OCI-LY1 (cell line): ENCODE data around the gene A2M.

Experiments
- H2AFZ ChIP-seq: fragments of 200-600 bp; sonication (generic), shearing (Covaris generic); 2 replicates; pipeline ENCODE4 v1.6.0; 2014; ENCODE audit warnings: antibody characterized with exemption, mild to moderate bottlenecking, low read length
- H3F3A ChIP-seq: fragments of 200-600 bp; sonication (generic), shearing (Covaris generic); 2 replicates; pipeline ENCODE4 v1.6.0; 2014; ENCODE audit warnings: mild to moderate bottlenecking, antibody characterized with exemption, low read length, moderate library complexity; ENCODE audit not compliant: insufficient read depth
- H3K27ac ChIP-seq: fragments of 200-600 bp; sonication (generic); 2 replicates; pipeline ENCODE4 v1.5.1; 2014; ENCODE audit warnings: low read length, mixed run types, mild to moderate bottlenecking, low read depth; ENCODE audit not compliant: poor library complexity, severe bottlenecking
- H3K27me3 ChIP-seq: fragments of 200-600 bp; sonication (generic); 2 replicates; pipeline ENCODE4 v1.6.0; 2014; ENCODE audit warnings: antibody characterized with exemption, mild to moderate bottlenecking, low read length, moderate library complexity; ENCODE audit not compliant: insufficient read depth
- H3K36me3 ChIP-seq: fragments of 200-600 bp; sonication (generic); 2 replicates; pipeline ENCODE4 v1.6.1; 2014; ENCODE audit warnings: mild to moderate bottlenecking, antibody characterized with exemption, low read length, moderate library complexity, mixed read lengths; ENCODE audit not compliant: insufficient read depth
- H3K4me1 ChIP-seq: fragments of 200-600 bp; sonication (generic); 2 replicates; pipeline ENCODE4 v1.5.1; 2014; ENCODE audit warnings: mild to moderate bottlenecking, low read length, moderate library complexity; ENCODE audit not compliant: insufficient read depth, severe bottlenecking
- H3K4me2 ChIP-seq: fragments of 200-600 bp; sonication (generic), shearing (Covaris generic); 2 replicates; pipeline ENCODE4 v1.6.1; 2014; ENCODE audit warnings: low read length
- H3K4me3 ChIP-seq: fragments of 200-600 bp; sonication (generic); 2 replicates; pipeline ENCODE4 v1.5.1; 2014; ENCODE audit warnings: low read length, low read depth, mild to moderate bottlenecking, mixed read lengths; ENCODE audit not compliant: poor library complexity, severe bottlenecking
- H3K79me2 ChIP-seq: fragments of 200-600 bp; shearing (Covaris generic); 2 replicates; pipeline ENCODE4 v1.6.1; 2016; ENCODE audit warnings: mixed run types, low read length, mixed read lengths; ENCODE audit not compliant: insufficient read depth
- H3K9ac ChIP-seq: fragments of 200-600 bp; sonication (generic), shearing (Covaris generic); 2 replicates; pipeline ENCODE4 v1.6.1; 2014; ENCODE audit warnings: mild to moderate bottlenecking, low read length, mixed read lengths
- H3K9me2 ChIP-seq: fragments of 200-600 bp; sonication (generic), shearing (Covaris generic); 2 replicates; pipeline ENCODE4 v1.6.1; 2014; ENCODE audit warnings: low read depth, mild to moderate bottlenecking, low read length, mixed read lengths
- H3K9me3 ChIP-seq: fragments of 200-600 bp; shearing (Covaris generic); 2 replicates; pipeline ENCODE4 v1.6.1; 2014; ENCODE audit warnings: low read length, mixed read lengths
- H4K20me1 ChIP-seq: fragments of 200-600 bp; sonication (generic), shearing (Covaris generic); 2 replicates; pipeline ENCODE4 v1.6.0; 2016; ENCODE audit warnings: mild to moderate bottlenecking, low read length; ENCODE audit not compliant: insufficient read depth
- CTCF ChIP-seq: fragments of 200-600 bp; sonication (generic), shearing (Covaris generic); IDR thresholded peaks from 2 replicates; pipeline ENCODE4 v1.5.1; 2017; ENCODE audit warnings: mild to moderate bottlenecking, antibody characterized with exemption, low read length, moderate library complexity, mixed read lengths
- EZH2 ChIP-seq: fragments of 200-600 bp; sonication (generic), shearing (Covaris generic); IDR thresholded peaks from 2 replicates; pipeline ENCODE4 v1.8.0; 2017; ENCODE audit warnings: borderline replicate concordance, mixed run types, mild to moderate bottlenecking, antibody characterized with exemption, low read length, moderate library complexity, mixed read lengths

A2M gene

DNA sequence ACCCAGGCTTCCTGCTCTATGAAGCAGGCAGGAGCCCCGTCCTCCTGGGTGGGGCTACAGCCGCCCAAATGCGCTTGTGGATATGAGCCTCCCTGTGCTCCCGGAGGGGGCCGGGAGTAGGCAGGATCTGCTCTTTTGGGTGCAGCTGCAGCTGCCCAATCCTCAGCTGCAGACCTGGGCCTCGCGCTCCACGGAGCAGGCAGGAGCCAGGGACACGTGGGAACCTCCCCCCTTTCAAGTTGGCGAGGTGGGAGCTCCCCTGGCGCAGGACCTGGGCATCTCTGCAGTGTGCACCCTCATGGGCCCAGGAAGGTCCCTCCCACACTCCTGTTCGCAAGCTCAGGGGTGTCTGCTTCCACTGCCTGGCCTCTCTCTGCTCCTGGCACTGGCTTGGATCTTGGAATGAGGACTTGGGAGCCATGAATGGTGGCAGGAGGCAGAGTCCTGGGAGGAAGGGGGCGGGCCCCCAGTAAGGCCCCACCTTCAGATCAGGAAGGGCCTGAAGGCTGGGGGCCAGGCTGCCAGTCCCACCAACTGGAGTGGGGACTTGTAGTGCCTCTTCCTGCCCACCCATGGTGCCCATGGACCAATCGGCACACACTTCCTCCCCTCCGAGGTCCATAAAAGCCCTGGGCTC, 65.1 kb downstream of the A2M start:
- no peaks in the 10 kb centered on the region for H3K4me1 ChIP-seq
- no peak overlapping the region for H3K4me2 ChIP-seq
- no peaks in the 10 kb centered on the region for H3F3A ChIP-seq
- H2AFZ ChIP-seq: no peak overlapping the region
- no peak overlapping the region for H3K9ac ChIP-seq
- H3K9me2 ChIP-seq: no peaks in the 10 kb centered on the region
- no peak for TF ChIP-seq CTCF
- TF ChIP-seq EZH2: no peak
- no peaks in the 10 kb centered on the region for H3K79me2 ChIP-seq
- H4K20me1 ChIP-seq: no peaks in the 10 kb centered on the region
- H3K36me3 ChIP-seq: no peaks in the 10 kb centered on the region
- no peak overlapping the region for H3K4me3 ChIP-seq
- no peaks in the 10 kb centered on the region for H3K9me3 ChIP-seq
- H3K27me3 ChIP-seq: no peaks in the 10 kb centered on the region
- H3K27ac ChIP-seq: no peak overlapping the region

- Histone ChIP-seq H3K4me1 (no peaks in the 10 kb centered on the region), H3K4me3 (no peak overlapping the region), H3K79me2 (no peaks in the 10 kb centered on the region), H3K9me3 (no peaks in the 10 kb centered on the region), H4K20me1 (no peaks in the 10 kb centered on the region), H3K36me3 (no peaks in the 10 kb centered on the region), H3K9ac (no peak overlapping the region), H3K9me2 (no peaks in the 10 kb centered on the region), H3K27ac (no peak overlapping the region), H3K27me3 (no peaks in the 10 kb centered on the region), H3F3A (no peaks in the 10 kb centered on the region), H2AFZ (no peak overlapping the region), H3K4me2 (no peak overlapping the region)
- TF ChIP-seq EZH2: no peak
- TF ChIP-seq CTCF: peak; percentile 67
These were observed 66.1 kb downstream of the A2M start for GRCh38 chr12:9049520-9050133.

- no peak overlapping the region for H3K9ac ChIP-seq
These were observed 66.8 kb downstream of the A2M start for GRCh38 chr12:9048930-9049329.

More at GRCh38 chr12:9048930-9049329, 66.8 kb downstream of the A2M start:
- no peak overlapping the region for H3K4me2 ChIP-seq
- no peak overlapping the region for H3K4me3 ChIP-seq
- no peak overlapping the region for H3K27ac ChIP-seq
- TF ChIP-seq EZH2: no peak
- no peak for TF ChIP-seq CTCF
- H3K9me2 ChIP-seq: no peaks in the 10 kb centered on the region
- no peaks in the 10 kb centered on the region for H3F3A ChIP-seq
- H3K4me1 ChIP-seq: no peaks in the 10 kb centered on the region
- H4K20me1 ChIP-seq: no peaks in the 10 kb centered on the region
- H3K79me2 ChIP-seq: no peaks in the 10 kb centered on the region
- no peak overlapping the region for H2AFZ ChIP-seq
- H3K36me3 ChIP-seq: no peaks in the 10 kb centered on the region
- H3K27me3 ChIP-seq: no peaks in the 10 kb centered on the region
- no peaks in the 10 kb centered on the region for H3K9me3 ChIP-seq
